ENCODE measurements around the gene SGK2. TPM values are rescaled to one million over a fixed set of nuclear protein-coding genes. Genes with fewer than 3 reads are reported as not detected.

SGK2 gene
- 29.4 and 34.3 TPM in 2 replicates for total RNA-seq (2016; rRNA removed; fragmentation: Illumina TruSeq; extraction: Trizol)
- 8.6 and 11.8 TPM in 2 replicates for total RNA-seq (2016; cell fraction: cytosol; rRNA removed; fragmentation: Illumina TruSeq; extraction: Trizol; ENCODE audit: low read depth)
- total RNA-seq (2016; cell fraction: insoluble cytoplasmic fraction; rRNA removed; fragmentation: Illumina TruSeq; extraction: Trizol), result 29.7 and 31.2 TPM in 2 replicates
- total RNA-seq (2016; cell fraction: membrane; rRNA removed; fragmentation: Illumina TruSeq; extraction: Trizol), result 25.9 and 26.5 TPM in 2 replicates
- total RNA-seq (2016; cell fraction: nucleus; rRNA removed; fragmentation: Illumina TruSeq; extraction: Trizol), result 19.8 and 26.8 TPM in 2 replicates
- polyA plus RNA-seq (2011; rRNA removed), result 6.2 and 12.6 TPM in 2 replicates
- 3.9 and 5.3 TPM in 2 replicates for polyA plus RNA-seq (2011; cell fraction: cytosol; rRNA removed)
- 24.1 and 26.7 TPM in 2 replicates for polyA plus RNA-seq (2011; cell fraction: nucleus; rRNA removed)
- polyA plus RNA-seq (2012), result 6.9 and 8.9 TPM in 2 replicates
- polyA plus RNA-seq (2016; cell fraction: cytosol; fragmentation: Illumina TruSeq; extraction: Trizol; ENCODE audit: low read depth), result 5.2 and 5.4 TPM in 2 replicates
- 21.3 and 23.7 TPM in 2 replicates for polyA plus RNA-seq (2016; cell fraction: insoluble cytoplasmic fraction; fragmentation: Illumina TruSeq; extraction: Trizol; ENCODE audit: low read depth)
- polyA plus RNA-seq (2016; cell fraction: membrane; fragmentation: Illumina TruSeq; extraction: Trizol; ENCODE audit: low read depth), result 14.3 and 14.5 TPM in 2 replicates
- polyA plus RNA-seq (2016; cell fraction: nucleus; fragmentation: Illumina TruSeq; extraction: Trizol; ENCODE audit: insufficient read depth, low read depth), result 36.0 and 42.8 TPM in 2 replicates
- 1.3 and 17.3 TPM in 2 replicates for polyA minus RNA-seq (2011; rRNA and poly(A)+ RNA removed; ENCODE audit: low replicate concordance)
- polyA minus RNA-seq (2011; cell fraction: cytosol; rRNA and poly(A)+ RNA removed), result 4.6 and 10.9 TPM in 2 replicates
- 16.4 and 18.5 TPM in 2 replicates for polyA minus RNA-seq (2011; cell fraction: nucleus; rRNA and poly(A)+ RNA removed)
- percentile 52 among the genes with signal in this experiment for Bru-seq, nascent RNA
- percentile 61 among the genes with signal in this experiment for BruChase-seq, experiment 1, labeled RNA remaining after a 6-hour chase
- BruChase-seq, experiment 2, labeled RNA remaining after a 2-hour chase, result percentile 61 among the genes with signal in this experiment
- long read RNA-seq, experiment 1, transcript SGK2-203 (13 exons, 1,911 nt), result major isoform, 9 of 14 reads
- long read RNA-seq, experiment 1, partial matches to known transcripts, result 2 of 14 reads
- long read RNA-seq, experiment 1, other reads (novel, unspliced or antisense), result 3 of 14 reads
- long read RNA-seq, experiment 2, partial matches to known transcripts, result 1 of 17 reads
- long read RNA-seq, experiment 2, other reads (novel, unspliced or antisense), result 12 of 17 reads

DNA sequence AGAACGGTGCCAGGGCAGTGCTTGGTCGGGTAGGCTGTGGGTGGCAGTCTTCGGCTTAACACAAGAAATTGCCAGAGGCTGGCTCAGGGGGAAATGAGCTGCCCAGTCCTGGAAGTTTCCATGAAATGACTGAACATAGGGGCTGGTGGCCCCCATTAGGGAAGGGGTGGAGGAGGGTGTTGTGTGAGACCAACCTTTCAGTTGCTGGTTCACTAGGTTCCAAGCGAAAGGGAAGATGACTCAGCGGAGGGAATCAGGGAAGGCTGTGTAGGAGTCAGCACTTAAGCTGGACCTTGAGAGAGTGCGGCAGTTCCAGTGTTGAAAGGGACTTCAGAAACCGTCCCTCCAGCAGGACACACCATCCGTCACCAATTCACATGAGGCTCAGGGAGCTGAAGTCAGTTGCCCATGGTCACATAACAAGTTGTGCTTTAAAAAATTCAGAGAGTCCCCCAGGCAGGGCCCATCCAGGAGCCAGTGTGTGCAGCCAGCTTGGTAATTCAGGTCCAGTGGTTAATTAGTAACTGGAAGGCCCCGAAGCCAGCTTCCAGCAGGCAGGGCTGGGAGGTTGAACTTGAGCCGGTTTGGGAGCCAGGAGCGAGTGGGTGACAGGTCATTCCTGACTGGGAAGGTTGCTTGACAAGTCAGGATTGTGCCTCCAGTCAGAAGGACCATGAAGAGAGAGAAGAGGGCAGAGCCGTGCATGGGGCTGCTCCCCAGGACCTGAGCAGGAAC lies at the start of gene SGK2:
TSS of gene SGK2 (plus strand) at position 616 of the 735 bp plus-strand sequence. CDS start 7,469 bp downstream, outside the sequence.
- peak within 1 kb of the TSS; percentile 98 for H3K9ac ChIP-seq (ENCODE audit: insufficient read depth, low read depth, low read length)
- peak within 1 kb of the TSS; percentile 99 for H3K27ac ChIP-seq (ENCODE audit: extremely low read length, insufficient read depth, low read length)
- peak; percentile 96 for DNase-seq (ENCODE audit: low spot score)
- TF ChIP-seq ZNF354B (CRISPR knock-in tag; IDR thresholded peaks at IDR 0.05) (peak; percentile 72; the same call in 1 of the 2 replicates), CSRNP2 (CRISPR knock-in tag; conservative IDR thresholded peaks at IDR 0.05; ENCODE audit: low read depth) (no peak), HNRNPK (IDR thresholded peaks at IDR 0.05; ENCODE audit: low read depth, low read length, poor library complexity, severe bottlenecking) (peak; percentile 53), ELF1 (CRISPR knock-in tag; IDR thresholded peaks at IDR 0.05) (no peak), ZSCAN22 (CRISPR knock-in tag; IDR thresholded peaks at IDR 0.05) (no peak), ZNF501 (CRISPR knock-in tag; IDR thresholded peaks at IDR 0.05) (peak; percentile 47), RBAK (CRISPR knock-in tag; IDR thresholded peaks at IDR 0.05) (peak; percentile 73; the same call in 1 of the 2 replicates), TRAFD1 (CRISPR knock-in tag; IDR thresholded peaks at IDR 0.05; ENCODE audit: borderline replicate concordance) (no peak; the same call in 1 of the 2 replicates), ZNF335 (CRISPR knock-in tag; IDR thresholded peaks at IDR 0.05) (no peak; the same call in 1 of the 2 replicates), ARID2 (CRISPR knock-in tag; IDR thresholded peaks at IDR 0.05; ENCODE audit: borderline replicate concordance) (no peak), SCMH1 (CRISPR knock-in tag; IDR thresholded peaks at IDR 0.05; ENCODE audit: borderline replicate concordance) (no peak), PHB2 (IDR thresholded peaks at IDR 0.05; ENCODE audit: partially characterized antibody) (no peak)
- TF ChIP-seq, protein P1, sequence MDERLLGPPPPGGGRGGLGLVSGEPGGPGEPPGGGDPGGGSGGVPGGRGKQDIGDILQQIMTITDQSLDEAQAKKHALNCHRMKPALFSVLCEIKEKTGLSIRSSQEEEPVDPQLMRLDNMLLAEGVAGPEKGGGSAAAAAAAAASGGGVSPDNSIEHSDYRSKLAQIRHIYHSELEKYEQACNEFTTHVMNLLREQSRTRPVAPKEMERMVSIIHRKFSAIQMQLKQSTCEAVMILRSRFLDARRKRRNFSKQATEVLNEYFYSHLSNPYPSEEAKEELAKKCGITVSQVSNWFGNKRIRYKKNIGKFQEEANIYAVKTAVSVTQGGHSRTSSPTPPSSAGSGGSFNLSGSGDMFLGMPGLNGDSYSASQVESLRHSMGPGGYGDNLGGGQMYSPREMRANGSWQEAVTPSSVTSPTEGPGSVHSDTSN (CRISPR knock-in tag; IDR thresholded peaks at IDR 0.05), result no peak; the same call in 1 of the 2 replicates

More for the DNA sequence above, at the start of gene SGK2:
- H3K36me3 ChIP-seq (replicated peaks in 1 of 2; ENCODE audit: control insufficient read depth in 1 of 2, insufficient read depth in 2 of 2, low read length in 2 of 2), result no peaks in the 10 kb centered on the region
- H4K20me1 ChIP-seq (ENCODE audit: insufficient read depth, low read length), result no peaks in the 10 kb centered on the region
- peak within 1 kb of the TSS; percentile 100 for H3K4me2 ChIP-seq (ENCODE audit: low read depth, low read length)
- H3K4me1 ChIP-seq (ENCODE audit: insufficient read depth, low read length), result peaks cover 62% of the 10 kb centered on the region
- BruUV-seq (replicated peaks), result TSS peak; percentile 96
- in situ Hi-C loops (cut with HindIII; ENCODE audit: extremely low pct_ligation_motif_present, low pct_unique_long_range_greater_than_20kb), result no loop called here
- POLR2A ChIA-PET, result interaction anchor here (0.5 to 6.8 kb wide), 25 partner anchors 10 to 1940 kb away, joined by 3 to 224 read pairs (median 5); partner anchors contain the start of genes CHD6, IFT52 and SRSF6
- H3K4me3 ChIP-seq (replicated peaks in 1 of 3; ENCODE audit: insufficient read depth in 1 of 3, low read depth in 2 of 3, low read length in 3 of 3), result peak within 1 kb of the TSS; percentile 68 to 85 (median 84)
- ATAC-seq (peak; percentile 85), FAIRE-seq (peak; percentile 94)
- H3K9me3 ChIP-seq (ENCODE audit: low read length), result no peaks in the 10 kb centered on the region
- peak within 1 kb of the TSS; percentile 81 for H2AFZ ChIP-seq (ENCODE audit: low read length)
- CTCF ChIA-PET (ENCODE audit: low intra/inter-chr PET ratio, low total read pairs), result no interaction called here
- intact Hi-C loops (cut with micrococcal nuclease; ENCODE audit: unreplicated experiment), result loop anchor here (5.0 kb wide), 1 partner anchor 101 kb away; the partner anchor contains the start of gene SRSF6
- peaks cover 13% of the 10 kb centered on the region for H3K79me2 ChIP-seq (ENCODE audit: insufficient read depth, low read length)
- WGBS (ENCODE audit: low lambda C conversion rate), result under 1% methylated on average over 12 of the region's 12 CpGs
- H3K27me3 ChIP-seq (ENCODE audit: control insufficient read depth in 1 of 2, insufficient read depth in 2 of 2, low read length in 2 of 2), result no peaks in the 10 kb centered on the region; a peak in 1 of 5 replicates

Measured in HepG2 (cell line).